ENCODE results near the gene CCT8L2.
"Not testable (repeated sequence)": the region's sequence is repeated elsewhere in the genome, so short reads cannot be mapped to it uniquely, and the experiment has no call there.

CCT8L2 gene

DNA sequence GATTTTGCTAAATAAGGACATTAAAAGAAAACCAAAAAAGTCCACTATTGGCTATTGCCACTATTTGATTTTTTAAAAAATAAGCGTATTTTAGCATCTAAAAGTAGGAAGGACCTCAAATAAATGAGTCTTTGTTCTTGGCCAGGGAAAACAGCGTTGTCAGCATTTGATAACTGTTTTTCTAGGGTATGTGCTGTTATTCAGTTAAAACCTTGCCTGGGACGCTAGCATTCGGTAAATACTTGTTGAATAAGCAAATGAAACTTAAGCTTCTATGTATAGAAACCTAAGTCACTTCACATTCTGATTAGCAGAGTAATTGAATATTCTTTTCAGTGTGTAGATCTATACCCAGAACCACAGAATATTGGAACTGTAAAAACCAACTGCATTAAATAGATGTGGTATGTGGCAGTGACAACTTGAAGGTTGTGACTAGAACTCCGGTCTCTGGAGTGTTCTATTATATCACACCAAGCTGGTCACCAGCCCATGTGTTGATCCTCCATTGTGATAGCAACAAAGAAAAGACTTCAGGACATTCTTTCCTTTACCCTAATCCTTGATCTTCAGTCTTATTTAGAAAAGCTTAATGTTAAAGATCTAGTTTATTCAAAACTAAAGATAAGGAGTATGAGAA lies 23.1 kb upstream of the CCT8L2 start:
- not testable (repeated sequence) for H3K9ac ChIP-seq (ENCODE audit: low read length); H3K79me2 ChIP-seq (ENCODE audit: insufficient read depth, low read length); H3F3A ChIP-seq (ENCODE audit: insufficient read depth, low read length); H2AFZ ChIP-seq (ENCODE audit: low read length); H3K4me2 ChIP-seq (ENCODE audit: low read length); H3K4me3 ChIP-seq (ENCODE audit: low read depth, low read length, poor library complexity, severe bottlenecking); H3K9me3 ChIP-seq (ENCODE audit: low read length); H3K4me1 ChIP-seq (ENCODE audit: insufficient read depth, low read length, severe bottlenecking); H3K27ac ChIP-seq (ENCODE audit: low read depth, low read length, poor library complexity, severe bottlenecking); H4K20me1 ChIP-seq (ENCODE audit: insufficient read depth, low read length); H3K9me2 ChIP-seq (ENCODE audit: low read depth, low read length); H3K36me3 ChIP-seq (ENCODE audit: insufficient read depth, low read length); H3K27me3 ChIP-seq (ENCODE audit: insufficient read depth, low read length)

DNA sequence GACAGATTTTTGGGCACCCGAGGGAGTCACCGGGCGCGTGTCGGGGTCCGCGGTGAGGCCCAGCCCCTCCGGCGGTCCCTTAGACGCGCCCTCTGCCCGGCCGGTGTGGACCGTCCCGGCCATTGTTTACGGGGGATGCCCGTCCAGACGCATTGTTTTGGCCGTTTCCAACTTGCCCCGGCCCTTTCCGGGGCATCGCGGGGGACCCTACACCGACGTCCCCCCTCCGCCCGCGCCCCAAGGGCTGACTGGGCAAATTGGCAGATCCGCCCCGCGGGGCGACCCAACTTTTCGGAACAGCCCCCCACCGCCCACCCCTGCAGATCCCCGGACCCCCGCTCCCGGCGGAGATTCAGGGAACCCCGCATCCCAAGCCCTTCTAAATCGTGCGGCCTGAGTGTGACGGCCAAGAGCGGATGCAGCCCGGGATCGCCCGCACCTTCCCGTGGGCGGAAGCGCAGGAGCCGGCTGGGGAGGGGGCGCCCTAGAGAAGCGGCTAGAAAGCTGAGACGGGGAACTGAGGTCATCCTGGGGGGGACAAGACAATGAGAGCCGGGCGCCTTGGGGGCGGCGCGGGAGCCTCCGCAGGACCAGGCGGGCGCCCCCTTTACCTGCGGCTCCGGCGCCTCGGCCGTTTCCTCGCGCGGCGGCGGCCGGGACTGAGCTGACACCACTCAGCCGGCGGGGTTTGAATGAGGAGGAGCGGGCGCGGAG lies 17.1 kb upstream of the CCT8L2 start:
- TF ChIP-seq, protein P1, sequence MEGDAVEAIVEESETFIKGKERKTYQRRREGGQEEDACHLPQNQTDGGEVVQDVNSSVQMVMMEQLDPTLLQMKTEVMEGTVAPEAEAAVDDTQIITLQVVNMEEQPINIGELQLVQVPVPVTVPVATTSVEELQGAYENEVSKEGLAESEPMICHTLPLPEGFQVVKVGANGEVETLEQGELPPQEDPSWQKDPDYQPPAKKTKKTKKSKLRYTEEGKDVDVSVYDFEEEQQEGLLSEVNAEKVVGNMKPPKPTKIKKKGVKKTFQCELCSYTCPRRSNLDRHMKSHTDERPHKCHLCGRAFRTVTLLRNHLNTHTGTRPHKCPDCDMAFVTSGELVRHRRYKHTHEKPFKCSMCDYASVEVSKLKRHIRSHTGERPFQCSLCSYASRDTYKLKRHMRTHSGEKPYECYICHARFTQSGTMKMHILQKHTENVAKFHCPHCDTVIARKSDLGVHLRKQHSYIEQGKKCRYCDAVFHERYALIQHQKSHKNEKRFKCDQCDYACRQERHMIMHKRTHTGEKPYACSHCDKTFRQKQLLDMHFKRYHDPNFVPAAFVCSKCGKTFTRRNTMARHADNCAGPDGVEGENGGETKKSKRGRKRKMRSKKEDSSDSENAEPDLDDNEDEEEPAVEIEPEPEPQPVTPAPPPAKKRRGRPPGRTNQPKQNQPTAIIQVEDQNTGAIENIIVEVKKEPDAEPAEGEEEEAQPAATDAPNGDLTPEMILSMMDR (IDR thresholded peaks at IDR 0.05; ENCODE audit: low read length) = no peak
- TF ChIP-seq EZH2 (IDR thresholded peaks at IDR 0.05; ENCODE audit: borderline replicate concordance, low read length) = no peak
- Histone ChIP-seq H3K9me2 (ENCODE audit: low read depth, low read length) (no peaks in the 10 kb centered on the region), H2AFZ (ENCODE audit: low read length) (no peak overlapping the region), H3K36me3 (ENCODE audit: insufficient read depth, low read length) (no peaks in the 10 kb centered on the region), H3K79me2 (ENCODE audit: insufficient read depth, low read length) (no peaks in the 10 kb centered on the region), H3K4me2 (ENCODE audit: low read length) (no peak overlapping the region), H3K4me3 (ENCODE audit: low read depth, low read length, poor library complexity, severe bottlenecking) (no peak overlapping the region), H4K20me1 (ENCODE audit: insufficient read depth, low read length) (no peaks in the 10 kb centered on the region), H3K27ac (ENCODE audit: low read depth, low read length, poor library complexity, severe bottlenecking) (no peak overlapping the region), H3K9ac (ENCODE audit: low read length) (no peak overlapping the region), H3K4me1 (ENCODE audit: insufficient read depth, low read length, severe bottlenecking) (no peaks in the 10 kb centered on the region), H3K9me3 (ENCODE audit: low read length) (no peaks in the 10 kb centered on the region), H3K27me3 (ENCODE audit: insufficient read depth, low read length) (no peaks in the 10 kb centered on the region), H3F3A (ENCODE audit: insufficient read depth, low read length) (no peaks in the 10 kb centered on the region)

DNA sequence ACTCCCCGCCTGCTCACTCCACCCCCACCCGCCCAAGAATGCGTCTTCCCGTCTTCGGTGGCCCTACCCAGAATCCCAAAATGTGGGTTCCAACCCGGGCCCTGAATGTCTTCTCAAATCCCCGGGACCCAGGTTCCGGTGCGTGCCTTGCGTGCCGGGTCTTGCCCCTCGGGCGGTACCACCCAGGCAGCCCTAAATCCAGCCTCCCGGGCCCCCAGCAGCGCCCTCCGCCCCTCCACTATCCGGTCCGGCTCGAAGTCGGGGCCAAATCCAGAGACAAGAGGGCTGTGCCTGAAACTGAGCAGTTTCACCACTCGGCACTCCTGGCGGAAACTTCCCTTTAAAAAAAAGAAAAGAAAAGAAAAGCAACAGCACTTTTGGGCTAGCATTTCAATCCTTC lies 16.3 kb upstream of the CCT8L2 start:
- Histone ChIP-seq H3K4me1 (ENCODE audit: insufficient read depth, low read length, severe bottlenecking) (no peaks in the 10 kb centered on the region), H3K27me3 (ENCODE audit: insufficient read depth, low read length) (no peaks in the 10 kb centered on the region), H3K36me3 (ENCODE audit: insufficient read depth, low read length) (no peaks in the 10 kb centered on the region), H3K4me3 (ENCODE audit: low read depth, low read length, poor library complexity, severe bottlenecking) (no peak overlapping the region), H4K20me1 (ENCODE audit: insufficient read depth, low read length) (no peaks in the 10 kb centered on the region), H3K9ac (ENCODE audit: low read length) (no peak overlapping the region), H3K9me3 (ENCODE audit: low read length) (no peaks in the 10 kb centered on the region), H3K27ac (ENCODE audit: low read depth, low read length, poor library complexity, severe bottlenecking) (no peak overlapping the region), H3K4me2 (ENCODE audit: low read length) (no peak overlapping the region), H3K9me2 (ENCODE audit: low read depth, low read length) (no peaks in the 10 kb centered on the region), H2AFZ (ENCODE audit: low read length) (no peak overlapping the region), H3F3A (ENCODE audit: insufficient read depth, low read length) (no peaks in the 10 kb centered on the region), H3K79me2 (ENCODE audit: insufficient read depth, low read length) (no peaks in the 10 kb centered on the region)
- TF ChIP-seq, protein P1 (IDR thresholded peaks at IDR 0.05; ENCODE audit: low read length) = no peak
- no peak for TF ChIP-seq EZH2 (IDR thresholded peaks at IDR 0.05; ENCODE audit: borderline replicate concordance, low read length)

DNA sequence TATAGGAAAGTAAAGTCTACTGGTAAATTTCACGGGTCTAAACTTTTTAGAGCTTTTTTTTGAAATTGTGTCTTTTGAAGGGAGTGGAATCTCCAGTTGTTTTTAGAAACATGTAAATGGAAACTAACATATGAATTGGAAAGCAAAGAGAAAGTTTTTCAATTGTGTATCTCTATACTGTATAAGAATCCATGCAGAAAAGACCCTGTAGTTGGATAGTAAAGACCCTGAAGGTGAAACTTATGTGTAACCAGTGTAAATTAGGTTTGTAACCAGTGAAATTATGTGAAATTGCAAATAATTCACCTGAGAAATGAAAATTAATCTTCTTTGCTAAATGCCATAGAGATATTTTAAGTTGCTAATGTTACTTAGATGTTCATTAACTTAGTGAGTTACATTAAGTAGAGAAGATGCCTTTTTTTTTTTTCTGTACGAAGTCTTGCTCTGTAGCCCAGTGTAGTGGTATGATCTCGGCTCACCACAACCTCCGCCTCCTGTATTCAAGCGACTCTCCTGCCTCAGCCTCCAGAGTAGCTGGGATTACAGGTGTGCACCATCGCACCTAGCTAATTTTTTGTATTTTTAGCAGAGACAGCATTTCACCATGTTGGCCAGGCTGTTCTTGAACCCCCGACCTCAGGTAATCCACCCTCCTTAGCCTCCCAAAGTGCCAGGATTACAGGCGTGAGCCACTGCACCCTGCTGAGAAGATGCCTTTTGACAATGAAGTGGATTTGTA lies 11.8 kb upstream of the CCT8L2 start:
- not testable (repeated sequence) for H2AFZ ChIP-seq (ENCODE audit: low read length); H4K20me1 ChIP-seq (ENCODE audit: insufficient read depth, low read length); H3K36me3 ChIP-seq (ENCODE audit: insufficient read depth, low read length); H3K4me3 ChIP-seq (ENCODE audit: low read depth, low read length, poor library complexity, severe bottlenecking); H3K4me2 ChIP-seq (ENCODE audit: low read length); H3F3A ChIP-seq (ENCODE audit: insufficient read depth, low read length); H3K4me1 ChIP-seq (ENCODE audit: insufficient read depth, low read length, severe bottlenecking); H3K9me2 ChIP-seq (ENCODE audit: low read depth, low read length); H3K9ac ChIP-seq (ENCODE audit: low read length); H3K9me3 ChIP-seq (ENCODE audit: low read length); H3K79me2 ChIP-seq (ENCODE audit: insufficient read depth, low read length); H3K27me3 ChIP-seq (ENCODE audit: insufficient read depth, low read length); H3K27ac ChIP-seq (ENCODE audit: low read depth, low read length, poor library complexity, severe bottlenecking)

DNA sequence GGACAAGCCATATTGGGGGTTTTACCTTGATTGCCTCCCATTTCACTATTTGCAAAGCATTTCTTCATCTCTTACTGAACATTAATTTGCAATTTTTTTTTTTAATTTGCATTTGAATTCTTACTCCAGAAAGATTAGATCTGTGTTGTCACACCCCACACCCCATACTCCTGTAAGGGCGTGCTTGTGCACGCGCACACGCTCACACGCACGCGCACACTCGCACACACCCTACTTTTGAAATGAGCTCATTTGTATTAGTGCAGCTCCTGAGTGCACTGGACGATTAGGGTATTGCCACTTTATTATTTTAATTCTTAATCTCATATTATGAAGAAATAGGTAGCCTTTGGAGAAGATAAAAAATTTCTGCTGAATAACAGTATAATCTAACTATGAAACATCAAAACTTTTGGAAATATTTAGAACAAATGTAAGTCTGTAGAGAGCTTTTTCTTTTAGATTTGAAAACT lies 11.2 kb upstream of the CCT8L2 start:
- H3K4me2 ChIP-seq (ENCODE audit: low read length); H3K9ac ChIP-seq (ENCODE audit: low read length); H3K79me2 ChIP-seq (ENCODE audit: insufficient read depth, low read length); H3K27ac ChIP-seq (ENCODE audit: low read depth, low read length, poor library complexity, severe bottlenecking); H3K27me3 ChIP-seq (ENCODE audit: insufficient read depth, low read length); H3K9me2 ChIP-seq (ENCODE audit: low read depth, low read length); H3K36me3 ChIP-seq (ENCODE audit: insufficient read depth, low read length); H3K4me3 ChIP-seq (ENCODE audit: low read depth, low read length, poor library complexity, severe bottlenecking); H2AFZ ChIP-seq (ENCODE audit: low read length); H3K9me3 ChIP-seq (ENCODE audit: low read length); H3F3A ChIP-seq (ENCODE audit: insufficient read depth, low read length); H3K4me1 ChIP-seq (ENCODE audit: insufficient read depth, low read length, severe bottlenecking); H4K20me1 ChIP-seq (ENCODE audit: insufficient read depth, low read length): not testable (repeated sequence)

Measured in OCI-LY1 (cell line).